GM21423 (cell line): Measurements from ENCODE around the gene PTGS1.
"Not testable (repeated sequence)": the region's sequence is repeated elsewhere in the genome, so short reads cannot be mapped to it uniquely, and the experiment has no call there.

Experiments used
- ATAC-seq: cut with Tn5 transposase; IDR thresholded peaks from one replicate; pipeline ENCODE4 v1.9.1; 2021; ENCODE audit warnings: mild to moderate bottlenecking, moderate library complexity; ENCODE audit not compliant: unreplicated experiment

PTGS1 gene

GRCh38 chr9:122370869-122371755 is at the start of gene PTGS1:
PTGS1 (plus strand) TSS chr9:122371024; CDS start chr9:122371085, 61 bp downstream.
- peak; percentile 59 for ATAC-seq

- ATAC-seq: no peak
Measured at GRCh38 chr9:122322553-122322952, 48.3 kb upstream of the PTGS1 start.

- ATAC-seq: not testable (repeated sequence)
Measured at GRCh38 chr9:122324665-122325064, 46.2 kb upstream of the PTGS1 start.

GRCh38 chr9:122325124-122325523 is 45.7 kb upstream of the PTGS1 start:
- ATAC-seq: no peak

- no peak for ATAC-seq
Measured at GRCh38 chr9:122327175-122327574, 43.6 kb upstream of the PTGS1 start.

- no peak for ATAC-seq
Measured at GRCh38 chr9:122329597-122329996, 41.2 kb upstream of the PTGS1 start.

- not testable (repeated sequence) for ATAC-seq
Measured at GRCh38 chr9:122330466-122330865, 40.4 kb upstream of the PTGS1 start.

- no peak for ATAC-seq
Measured at GRCh38 chr9:122331523-122331927, 39.3 kb upstream of the PTGS1 start.

GRCh38 chr9:122332083-122332482 is 38.7 kb upstream of the PTGS1 start:
- no peak for ATAC-seq

GRCh38 chr9:122332644-122333043 is 38.2 kb upstream of the PTGS1 start:
- ATAC-seq: no peak

GRCh38 chr9:122333169-122333808 is 37.5 kb upstream of the PTGS1 start:
- ATAC-seq: no peak

- no peak for ATAC-seq
Measured at GRCh38 chr9:122334916-122335315, 35.9 kb upstream of the PTGS1 start.

GRCh38 chr9:122336189-122336588 is 34.6 kb upstream of the PTGS1 start:
- no peak for ATAC-seq

- ATAC-seq: no peak
Measured at GRCh38 chr9:122336866-122337555, 33.8 kb upstream of the PTGS1 start.

- ATAC-seq: no peak
Measured at GRCh38 chr9:122337556-122337929, 33.3 kb upstream of the PTGS1 start.

- ATAC-seq: no peak
Measured at GRCh38 chr9:122338536-122338935, 32.3 kb upstream of the PTGS1 start.

- no peak for ATAC-seq
Measured at GRCh38 chr9:122338994-122339393, 31.8 kb upstream of the PTGS1 start.

GRCh38 chr9:122339579-122339978 is 31.2 kb upstream of the PTGS1 start:
- no peak for ATAC-seq

GRCh38 chr9:122340161-122340560 is 30.7 kb upstream of the PTGS1 start:
- no peak for ATAC-seq

- no peak for ATAC-seq
Measured at GRCh38 chr9:122342323-122343050, 28.3 kb upstream of the PTGS1 start.
